NCI-H1105 (cell line): ENCODE results near the gene CHID1.

Experiments used
- DNase-seq: peaks from one replicate; lab custom pipeline; 2025; lab: John Stamatoyannopoulos, UW

Gene CHID1

DNA sequence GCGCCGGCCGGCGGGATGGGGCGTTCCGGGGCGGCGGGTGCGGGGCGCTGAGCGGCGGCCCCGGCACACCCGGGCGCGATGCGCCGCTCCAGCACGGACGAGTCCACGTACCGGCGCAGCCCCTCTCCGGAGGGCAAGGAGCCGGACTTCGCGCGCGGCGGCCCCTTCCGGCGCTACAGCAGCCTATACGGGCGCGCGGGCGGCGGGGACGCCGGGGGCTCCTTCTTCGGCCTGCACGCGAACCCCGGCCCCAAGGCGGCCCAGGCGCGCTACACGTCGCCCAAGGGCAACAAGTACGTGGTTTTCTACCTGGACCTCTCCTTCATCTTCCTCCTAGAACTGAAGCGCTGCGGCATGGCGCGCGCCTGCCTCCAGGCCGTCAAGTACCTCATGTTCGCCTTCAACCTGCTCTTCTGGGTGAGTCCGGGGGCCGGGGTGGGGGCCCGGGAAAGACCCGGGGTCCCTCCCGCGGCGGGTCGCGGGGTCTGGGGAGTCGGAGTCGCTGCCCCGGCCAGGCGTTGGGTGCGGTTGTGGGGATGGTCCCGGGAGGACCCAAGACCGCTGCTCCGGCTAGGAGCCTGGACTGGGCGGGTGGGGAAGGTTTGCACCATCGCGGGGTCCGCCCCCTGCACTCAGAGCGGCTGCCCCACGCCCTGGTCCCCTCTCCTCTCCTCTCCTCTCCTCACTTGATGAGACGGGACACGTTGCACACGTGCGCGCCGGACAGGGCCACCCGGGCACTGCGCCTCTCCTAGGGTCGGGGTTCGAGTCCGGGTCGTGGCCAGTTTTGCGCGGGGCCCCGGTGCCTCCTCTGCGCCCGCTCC, 60.4 kb downstream of the CHID1 start:
- peak; percentile 16 for DNase-seq

DNA sequence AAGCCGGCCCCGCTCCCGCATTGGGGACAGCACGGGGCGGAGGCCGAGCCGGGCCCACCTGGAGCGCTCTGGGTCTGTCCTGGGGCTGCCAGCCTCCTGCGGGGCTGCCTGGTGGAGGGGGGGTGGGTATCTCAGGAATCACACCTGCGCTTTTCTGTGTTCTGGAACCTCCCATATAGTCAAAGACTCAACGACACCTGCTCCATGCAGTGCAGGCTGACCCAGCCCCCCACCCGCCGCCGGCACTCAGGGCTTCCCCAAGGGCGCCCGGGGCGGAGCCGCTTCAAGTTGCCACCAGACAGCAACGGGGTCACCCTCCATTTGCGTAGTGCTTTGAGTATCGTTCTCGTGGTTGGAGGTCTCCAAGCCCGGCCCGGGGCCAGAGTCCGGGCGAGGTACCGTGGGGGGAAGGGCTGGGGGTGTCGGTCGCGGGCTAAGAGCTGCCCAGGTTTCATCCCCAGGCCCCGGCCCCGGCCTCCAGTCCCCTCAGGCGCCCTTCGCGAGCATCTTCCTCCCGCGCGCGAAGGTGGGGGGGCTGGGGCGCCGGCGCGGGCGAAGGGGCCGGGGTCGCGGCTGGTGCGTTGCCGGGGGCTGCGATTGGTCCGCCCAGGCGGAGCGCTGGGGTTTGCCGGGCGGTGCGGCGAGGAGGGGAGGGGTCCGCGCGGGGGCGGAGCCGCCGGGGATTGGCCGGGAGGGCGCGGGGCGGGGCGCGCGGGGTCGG, 61.3 kb downstream of the CHID1 start:
- DNase-seq = peak; percentile 79

DNA sequence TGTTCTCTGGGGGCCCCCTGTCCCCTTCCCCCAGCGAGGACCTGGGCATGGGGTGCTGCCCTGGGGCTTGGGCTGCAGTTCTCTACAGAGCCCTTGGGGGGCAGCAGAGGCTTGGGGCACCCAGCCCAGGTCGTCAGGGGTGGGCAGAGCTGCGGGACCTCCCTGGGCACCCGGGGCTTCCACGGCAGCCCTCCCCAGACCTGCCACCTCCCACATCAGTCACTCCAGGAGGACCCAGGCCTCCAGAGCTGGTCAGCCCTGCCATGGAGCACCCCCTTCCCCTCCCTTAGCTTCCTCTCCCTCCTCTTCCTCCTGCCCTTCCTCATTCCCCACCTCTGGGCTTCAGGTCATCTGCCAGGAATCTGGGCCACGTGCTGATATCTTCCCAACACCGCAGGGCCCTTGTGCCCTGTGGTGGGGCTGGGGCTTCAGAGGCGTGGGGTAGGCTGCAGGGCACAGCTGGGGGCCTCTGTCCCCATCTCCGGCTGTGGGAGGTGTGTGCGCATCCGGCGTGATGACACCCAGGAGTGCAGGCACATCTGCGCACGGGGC, 62.2 kb downstream of the CHID1 start:
- DNase-seq = peak; percentile 24

DNA sequence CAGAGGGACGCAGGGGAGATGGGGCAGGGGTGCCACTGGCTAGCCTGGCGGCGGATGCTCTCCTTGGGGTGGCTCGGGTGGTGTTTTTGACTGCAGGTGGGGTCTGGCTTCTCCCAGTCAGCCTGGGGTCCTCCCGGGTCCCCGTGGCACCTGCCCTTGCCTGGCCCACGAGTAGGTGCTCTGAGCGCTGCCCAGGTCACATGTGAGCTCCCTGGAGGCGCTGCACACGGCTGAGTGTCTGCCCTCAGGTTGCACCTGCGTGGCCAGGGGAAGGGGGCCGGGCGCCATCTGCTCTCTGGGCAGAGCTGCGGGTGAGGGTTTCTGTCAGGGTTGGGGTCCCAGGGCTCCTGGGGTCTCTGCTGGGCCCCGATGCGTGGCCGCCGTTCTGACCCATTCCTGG, 62.7 kb downstream of the CHID1 start:
- DNase-seq = no peak

DNA sequence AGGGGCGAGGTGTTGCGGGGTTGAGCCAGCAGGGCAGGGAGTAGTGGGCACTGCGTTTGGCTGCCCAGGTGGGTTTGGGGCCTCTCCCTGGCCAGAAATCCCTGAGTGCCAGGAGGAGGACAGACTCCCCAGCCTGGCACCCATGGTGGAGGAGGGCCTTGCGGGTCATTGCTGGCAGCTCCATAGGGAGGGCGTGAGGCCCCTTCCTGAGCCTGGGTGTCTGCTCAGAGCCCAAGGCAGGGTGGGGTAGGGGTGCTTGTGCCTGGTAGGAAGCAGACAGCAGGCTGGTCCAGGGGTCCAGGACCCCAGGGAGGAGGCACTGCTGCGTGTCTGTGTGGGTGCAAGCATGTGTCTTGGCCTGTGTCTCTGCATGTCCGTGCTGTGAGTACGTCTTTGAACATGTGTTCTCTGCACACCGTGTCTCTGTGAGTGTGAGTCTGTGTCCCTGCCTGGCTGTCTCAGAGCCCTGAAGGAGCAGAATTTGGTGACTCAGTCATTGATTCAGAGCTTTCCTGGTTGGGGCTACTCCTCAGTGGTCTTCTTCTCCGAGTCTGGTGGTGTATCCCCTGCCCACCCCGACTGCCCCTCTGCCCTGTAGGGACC, 64.0 kb downstream of the CHID1 start:
- DNase-seq = no peak

DNA sequence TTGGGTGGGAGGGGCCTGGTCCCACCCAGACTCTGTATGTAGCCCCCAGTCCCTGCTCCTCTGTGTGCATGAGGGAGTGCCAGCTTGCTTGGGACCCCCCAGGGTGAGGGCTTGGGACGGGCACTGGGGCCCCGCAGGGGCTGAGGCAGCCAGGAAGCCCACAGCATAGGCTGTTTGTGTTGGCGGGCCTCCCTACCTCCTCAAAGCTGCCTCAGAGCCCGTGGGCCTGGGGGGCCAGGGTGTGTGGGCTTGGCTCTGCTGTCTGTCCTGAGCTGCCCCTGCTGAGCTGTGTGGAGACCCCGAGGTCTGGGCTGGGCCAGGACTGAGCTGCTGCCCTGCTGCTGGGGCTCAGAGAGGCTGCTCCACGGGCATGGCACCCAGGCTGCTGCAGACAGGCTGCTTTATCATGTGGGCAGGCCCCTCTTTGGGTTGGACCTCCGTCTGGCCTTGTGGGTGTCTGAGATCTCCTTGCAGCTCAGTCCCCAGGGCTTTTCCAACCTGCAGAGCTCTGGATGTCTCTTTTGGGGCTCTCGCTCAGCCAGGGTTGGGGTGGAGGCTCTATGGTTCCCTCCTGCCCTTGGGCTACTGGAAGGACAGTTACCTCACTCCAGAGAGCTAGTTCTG, 64.6 kb downstream of the CHID1 start:
- DNase-seq = no peak

DNA sequence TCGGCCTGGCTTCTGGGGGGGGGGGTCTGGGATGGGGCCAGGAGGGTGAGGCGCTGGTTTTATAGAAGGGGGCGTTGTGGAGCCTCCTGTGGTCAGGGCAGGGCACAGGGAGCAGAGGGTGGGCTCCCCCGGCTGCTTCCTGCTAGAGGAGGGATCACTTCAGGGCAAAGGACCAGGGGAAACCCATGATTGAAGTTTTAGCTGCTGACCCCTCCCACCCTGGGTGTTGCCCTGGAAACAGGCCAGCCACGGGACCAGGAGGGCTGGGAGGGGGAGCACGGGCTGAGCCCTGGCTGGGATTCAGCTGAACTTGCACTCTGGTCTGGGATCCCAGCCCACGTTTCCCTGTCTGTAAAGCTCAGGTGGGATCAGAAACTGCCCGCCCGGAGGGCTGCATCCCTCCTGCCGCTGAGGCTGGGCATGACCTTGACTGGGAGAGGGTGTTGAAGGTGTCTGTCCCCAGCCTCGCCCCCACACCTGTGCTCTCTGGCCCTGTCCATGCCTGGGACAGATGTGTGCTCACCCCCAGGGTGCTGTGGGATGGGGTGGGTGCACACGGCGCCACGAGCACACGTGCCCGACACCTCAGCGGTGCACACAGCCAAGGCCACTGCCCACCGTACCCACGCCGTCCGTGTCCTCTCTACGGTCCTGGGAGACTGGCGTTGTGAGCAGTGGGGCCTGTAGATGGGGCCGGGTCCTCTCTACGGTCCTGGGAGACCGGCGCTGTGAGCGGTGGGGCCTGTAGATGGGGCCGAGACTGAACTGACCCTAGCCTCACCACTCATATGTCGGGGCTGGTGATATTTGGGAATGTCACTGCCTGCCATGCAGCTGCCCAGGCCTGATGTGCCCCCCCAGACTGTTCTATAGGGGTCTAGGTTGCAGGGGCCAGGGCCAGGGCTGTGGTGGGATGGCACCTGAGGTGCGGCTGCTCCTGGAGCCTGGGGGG, 65.6 kb downstream of the CHID1 start:
- no peak for DNase-seq

DNA sequence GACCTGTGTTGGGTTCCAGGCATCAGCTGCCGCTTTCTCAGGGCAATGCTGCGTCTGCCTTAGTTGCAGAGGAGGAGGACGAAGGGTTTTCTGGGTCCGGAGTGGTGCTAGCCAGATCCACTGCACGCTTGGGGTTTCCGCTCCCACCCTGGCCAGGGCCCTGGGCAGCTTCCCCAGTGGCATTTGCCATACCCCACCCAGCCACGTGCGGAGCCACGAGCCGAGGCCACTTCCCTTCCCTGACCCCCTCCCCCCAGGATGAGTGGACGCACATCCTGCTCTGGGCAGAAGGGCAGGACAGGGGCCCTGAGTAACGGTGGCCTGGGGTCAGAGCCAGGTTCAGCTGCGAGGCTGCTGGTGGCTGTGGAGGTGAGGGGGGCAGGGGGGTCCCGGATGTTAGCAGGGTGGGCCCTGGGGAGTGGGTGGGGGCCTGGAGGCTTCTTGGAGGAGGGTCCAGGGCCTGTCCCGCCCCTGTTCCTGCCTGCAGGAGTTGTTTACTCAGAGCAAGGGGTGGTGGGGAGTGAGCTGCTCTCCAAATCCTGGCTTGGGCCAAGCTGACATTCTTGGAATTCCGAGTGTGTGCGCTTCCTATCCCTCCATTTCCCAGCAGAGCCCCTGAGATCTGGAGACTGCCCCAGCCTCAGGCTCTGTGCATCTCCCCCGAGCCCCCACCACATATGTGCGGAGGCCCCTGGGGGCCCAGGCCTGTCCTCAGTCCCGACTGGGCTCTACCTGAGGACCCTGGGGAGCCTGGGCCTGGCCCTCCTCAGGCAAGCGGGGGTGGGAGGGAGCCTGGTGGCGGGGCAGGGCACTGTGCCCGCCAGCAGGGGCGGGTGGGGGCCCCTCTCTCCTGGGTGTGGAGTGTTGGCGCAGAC, 66.6 kb downstream of the CHID1 start:
- no peak for DNase-seq

DNA sequence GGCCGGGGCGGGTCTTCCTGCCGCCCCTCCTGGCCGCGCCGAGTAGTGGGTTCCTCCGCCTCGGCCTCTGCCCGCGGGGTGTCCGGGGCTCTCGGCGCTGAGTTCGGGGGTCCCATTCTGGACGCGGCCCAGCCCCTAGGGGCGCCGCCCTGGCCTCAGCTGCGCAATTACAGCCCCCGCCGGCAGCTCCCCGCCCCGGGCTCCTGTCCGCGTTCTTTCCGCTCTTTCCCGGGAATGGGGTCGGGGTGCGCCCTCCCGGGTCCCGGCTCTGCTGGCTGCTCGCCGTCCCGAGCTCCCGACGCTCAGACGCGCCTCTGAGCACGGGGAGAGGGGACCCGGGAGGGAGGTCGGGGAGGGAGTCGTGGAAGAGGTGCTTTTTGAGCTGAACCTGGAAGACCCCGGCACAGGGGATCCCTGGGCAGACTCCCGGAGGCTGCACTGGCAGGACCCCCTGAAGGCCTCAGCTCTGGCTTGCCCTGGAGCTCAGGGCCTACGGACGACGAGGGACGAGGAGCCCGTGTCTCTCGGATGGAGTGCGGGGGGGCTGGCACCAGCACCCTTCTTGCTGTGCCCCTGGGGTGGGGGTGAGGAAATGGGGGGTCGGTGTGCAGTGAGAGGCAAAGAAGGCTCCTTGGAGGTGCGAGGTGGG, 67.4 kb downstream of the CHID1 start:
- DNase-seq = no peak

DNA sequence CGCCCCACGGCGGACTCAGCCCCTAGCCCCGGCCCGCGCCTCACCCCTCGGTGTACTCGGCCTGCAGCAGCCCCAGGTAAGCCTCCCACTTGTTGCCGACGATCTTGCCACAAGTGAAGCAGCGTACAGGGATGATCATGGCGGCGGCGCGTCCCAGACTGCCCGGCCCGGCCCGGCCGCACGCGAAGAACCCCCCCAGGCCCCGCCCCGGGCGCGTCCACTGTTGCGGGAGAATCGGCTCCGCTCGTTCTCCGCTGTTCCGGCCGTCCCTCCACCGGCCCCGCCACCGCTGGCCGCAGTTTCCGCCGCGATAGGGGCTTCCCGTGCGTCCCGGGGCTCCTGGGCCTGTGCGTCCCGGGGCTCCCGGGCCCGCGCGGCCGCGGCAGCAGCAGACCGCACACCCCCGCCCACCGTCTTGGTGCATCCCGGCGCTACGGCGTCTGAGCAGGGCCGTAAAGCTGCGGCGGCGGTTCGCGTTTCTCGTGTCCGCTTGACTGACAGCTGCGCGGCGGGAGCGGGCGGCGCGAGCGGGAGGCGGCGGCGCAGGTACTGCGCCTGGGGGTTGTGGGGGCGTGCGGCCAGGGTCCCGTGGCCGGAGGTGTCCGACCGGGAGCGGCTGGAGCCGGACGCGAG, 68.1 kb downstream of the CHID1 start, which contains the start of the genes POLR2L and TSPAN4:
TSS of gene POLR2L (minus strand) at position 160 of the 633 bp plus-strand sequence. CDS start at position 139, 21 bp downstream.
TSS of gene TSPAN4 (plus strand) at position 483 of the 633 bp plus-strand sequence. CDS start 7,453 bp downstream, outside the sequence.
- DNase-seq = peak; percentile 83

DNA sequence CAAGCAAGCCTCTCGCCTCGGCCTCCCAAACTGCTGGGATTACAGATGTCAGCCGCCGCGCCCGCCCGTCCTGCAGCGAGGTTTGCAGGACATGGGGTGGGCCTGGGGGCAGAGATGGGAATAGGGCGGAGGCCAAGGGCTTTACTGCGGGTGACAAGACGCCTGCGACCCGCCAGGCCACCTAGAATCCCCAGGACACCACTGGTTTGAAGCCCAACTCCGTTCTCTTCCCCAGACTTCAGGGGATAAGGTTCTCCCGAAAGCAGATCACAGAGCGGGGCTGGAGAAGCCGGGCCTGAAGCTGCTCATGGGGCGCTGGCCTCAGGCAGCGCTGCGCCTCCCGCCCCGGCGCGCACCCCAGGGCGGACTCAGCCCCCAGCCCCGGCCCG, 68.6 kb downstream of the CHID1 start:
- DNase-seq = no peak

DNA sequence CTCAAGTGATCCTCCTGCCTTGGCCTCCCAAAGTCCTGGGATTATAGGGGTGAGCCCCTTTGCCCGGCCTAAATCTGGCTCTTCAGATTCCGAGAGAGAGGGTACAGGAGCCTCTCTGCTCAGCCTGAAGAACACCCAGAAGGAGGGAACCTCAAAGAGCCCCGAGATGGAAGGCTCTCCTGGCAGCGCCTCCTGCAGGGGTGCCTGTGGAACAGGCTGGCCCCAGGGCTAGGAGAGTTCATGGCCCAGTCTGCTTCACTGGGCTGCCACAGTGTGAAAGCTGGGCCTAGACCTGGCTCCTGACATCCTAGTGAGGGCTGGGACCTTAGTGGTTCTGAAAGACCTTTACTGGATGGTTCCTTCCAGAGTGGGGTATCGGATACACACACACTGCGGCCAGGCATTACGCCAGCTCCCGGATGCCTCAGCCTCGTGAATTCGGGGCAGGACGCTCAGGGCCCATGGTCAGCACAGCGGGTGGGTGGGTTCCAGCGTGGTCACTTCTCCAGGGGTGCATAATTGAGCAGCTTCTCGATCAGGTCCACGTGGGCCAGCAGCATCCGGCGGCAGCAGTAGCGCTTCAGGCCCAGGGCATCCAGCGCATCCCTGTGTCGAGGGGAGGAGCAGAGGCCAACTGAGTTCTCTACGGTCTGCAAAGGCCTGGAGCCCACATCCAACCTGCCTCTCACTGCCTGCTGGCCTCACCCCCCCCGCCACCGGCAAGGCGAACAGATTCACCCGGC, 70.6 kb downstream of the CHID1 start:
- no peak for DNase-seq

DNA sequence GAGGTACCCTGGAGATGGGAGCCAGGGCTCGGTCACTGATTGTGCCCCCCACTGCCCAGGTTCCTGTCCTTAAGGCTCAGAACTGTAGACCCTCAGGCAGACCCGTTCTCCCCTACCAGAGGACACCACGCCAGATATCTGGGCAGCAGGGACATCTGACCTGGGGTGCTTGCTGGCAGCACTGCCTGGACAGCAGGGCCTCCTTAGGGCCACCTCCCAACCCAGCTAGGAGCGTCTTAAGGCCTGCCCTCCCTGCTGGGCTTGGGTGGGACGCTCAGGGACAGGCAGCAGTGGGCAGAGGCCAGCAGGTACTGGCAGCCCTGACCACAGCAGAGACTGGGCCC, 71.4 kb downstream of the CHID1 start:
- DNase-seq = no peak

DNA sequence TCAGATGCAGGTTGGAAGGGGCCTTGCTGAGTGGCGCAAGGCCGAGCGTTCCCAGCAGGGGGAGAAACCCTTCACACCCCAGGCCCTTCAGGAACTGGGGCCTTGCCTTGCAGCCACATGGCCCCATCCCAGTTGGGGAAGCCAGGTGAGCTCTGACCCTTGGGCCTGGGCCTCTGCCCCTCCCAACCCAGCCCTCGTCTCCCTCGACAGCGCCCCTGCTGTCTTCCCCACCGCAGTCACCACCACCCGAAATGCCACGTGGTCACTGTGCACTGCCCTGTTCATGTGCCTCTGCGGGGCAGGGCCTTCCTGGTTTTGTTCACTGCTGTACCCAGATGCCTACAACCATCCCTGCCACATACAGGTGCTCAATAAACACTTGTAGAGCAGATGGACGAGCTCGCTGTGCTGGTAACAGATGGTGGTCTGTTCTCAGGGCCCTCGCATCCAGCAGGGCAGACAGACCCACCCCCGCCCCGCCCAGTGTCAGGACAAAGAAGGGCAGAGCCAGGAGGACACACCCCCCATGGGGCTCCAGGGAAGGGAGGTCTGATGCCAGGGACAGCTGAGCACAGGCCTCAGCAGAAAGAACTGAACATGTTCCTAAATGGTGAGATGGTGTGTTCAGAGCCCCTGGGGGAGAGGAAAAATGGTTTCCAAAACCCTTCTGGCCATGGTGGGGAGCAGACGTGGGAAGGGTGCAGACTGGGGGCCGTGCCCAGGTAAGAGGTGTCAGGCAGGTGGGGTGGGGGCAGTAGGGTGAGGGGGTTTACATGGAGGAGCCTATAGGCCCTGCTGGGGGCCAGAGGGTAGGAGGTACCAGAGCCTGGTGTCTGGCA, 72.0 kb downstream of the CHID1 start:
- DNase-seq = no peak

DNA sequence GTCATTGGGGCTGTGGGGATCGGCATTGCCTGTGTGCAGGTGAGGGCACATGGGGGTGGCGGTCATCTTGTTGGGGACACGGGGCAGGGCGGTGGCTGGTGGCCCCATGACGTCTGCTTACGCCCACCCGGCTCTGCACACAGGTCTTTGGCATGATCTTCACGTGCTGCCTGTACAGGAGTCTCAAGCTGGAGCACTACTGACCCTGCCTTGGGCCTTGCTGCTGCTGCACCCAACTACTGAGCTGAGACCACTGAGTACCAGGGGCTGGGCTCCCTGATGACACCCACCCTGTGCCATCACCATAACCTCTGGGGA, 72.7 kb downstream of the CHID1 start:
- DNase-seq = no peak

DNA sequence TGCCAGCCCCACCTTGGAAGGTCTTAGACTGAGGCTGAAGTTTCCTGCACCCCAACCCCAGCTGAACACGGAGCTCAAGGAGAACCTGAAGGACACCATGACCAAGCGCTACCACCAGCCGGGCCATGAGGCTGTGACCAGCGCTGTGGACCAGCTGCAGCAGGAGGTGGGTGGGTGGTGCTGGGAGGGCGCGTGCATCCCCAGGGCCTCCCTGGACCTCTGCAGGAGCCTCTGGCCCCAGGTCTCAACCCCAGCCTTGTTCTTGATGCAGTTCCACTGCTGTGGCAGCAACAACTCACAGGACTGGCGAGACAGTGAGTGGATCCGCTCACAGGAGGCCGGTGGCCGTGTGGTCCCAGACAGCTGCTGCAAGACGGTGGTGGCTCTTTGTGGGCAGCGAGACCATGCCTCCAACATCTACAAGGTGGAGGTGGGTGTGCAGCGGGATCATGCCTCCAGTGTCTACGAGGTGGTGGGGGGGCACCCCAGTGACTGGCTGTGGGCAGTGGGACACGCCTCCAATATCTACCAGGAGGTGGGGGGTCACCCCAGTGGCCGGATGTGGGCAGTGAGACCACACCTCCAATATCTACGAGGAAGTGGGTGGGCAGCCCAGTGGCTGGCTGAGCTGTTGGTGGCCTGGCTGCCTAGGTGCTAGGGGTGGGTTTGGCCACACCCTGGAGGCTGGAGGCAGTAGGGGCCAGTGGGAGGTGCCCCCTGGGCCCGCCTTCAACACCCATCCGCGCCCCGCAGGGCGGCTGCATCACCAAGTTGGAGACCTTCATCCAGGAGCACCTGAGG, 73.2 kb downstream of the CHID1 start:
- no peak for DNase-seq

DNA sequence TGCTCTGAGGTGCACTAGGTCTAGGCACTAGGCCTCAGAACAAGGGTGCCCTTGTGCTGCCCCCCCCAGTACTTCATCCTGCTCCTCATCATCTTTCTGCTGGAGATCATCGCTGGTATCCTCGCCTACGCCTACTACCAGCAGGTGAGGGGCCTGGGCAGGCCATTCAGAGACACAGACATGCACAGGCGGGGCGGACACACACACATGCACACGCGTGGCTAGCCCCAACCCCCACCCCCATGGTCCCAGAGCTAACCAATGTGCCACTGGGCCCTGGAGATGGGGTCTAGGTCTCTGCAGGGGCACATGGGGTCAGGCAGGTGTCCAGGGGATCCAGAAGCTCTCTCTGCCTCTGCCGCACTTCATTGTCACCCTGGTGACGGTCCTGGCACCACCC, 73.9 kb downstream of the CHID1 start:
- no peak for DNase-seq
